Measurements from ENCODE around the gene HAND2.

Gene HAND2

DNA sequence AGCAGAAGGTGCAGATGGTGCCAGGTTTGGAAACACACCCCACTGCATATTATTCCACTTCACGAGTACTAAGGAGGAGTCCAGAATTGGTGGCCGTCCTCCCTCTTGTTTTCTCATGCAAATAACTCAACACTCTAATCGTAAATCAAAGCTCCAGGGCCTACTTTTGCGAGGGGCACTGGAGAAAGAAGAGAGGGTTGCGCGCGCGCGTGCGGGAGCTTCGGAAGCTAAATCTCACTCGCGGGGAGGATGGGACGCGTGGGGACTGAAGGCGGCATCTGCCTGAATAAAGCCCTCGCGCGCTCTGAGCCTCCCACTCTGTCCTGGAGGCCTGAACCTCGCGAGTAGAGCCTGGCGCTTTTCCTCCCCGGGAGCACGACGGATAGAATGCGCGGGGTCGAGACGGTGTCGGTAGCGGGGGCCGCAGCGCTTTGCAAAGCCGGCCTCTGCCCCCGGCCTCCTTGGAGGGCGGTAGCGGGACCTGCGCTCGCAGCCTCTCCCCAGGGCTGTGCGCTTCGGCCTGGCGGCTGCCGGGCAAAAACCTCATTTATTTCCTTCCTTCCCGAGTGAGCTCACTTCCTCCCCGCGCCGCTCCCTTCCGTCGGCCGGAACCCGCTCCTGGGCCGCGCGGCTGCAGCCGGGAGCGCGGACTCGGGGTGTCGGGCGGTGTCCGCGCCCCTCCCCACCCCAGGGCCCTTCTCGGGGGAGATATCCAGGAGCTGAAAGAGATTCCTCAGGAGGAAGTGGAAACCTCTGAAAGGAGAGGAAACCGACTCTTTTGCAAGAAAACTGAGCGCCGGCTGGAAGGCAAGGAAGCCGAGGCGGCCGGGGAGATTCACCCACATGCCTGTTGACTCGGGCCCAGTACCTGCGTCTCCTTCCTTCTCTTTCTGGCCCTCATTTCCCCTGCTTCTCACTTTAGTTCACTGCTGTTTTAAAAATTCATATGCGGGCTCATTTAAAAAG, 20.7 kb downstream of the HAND2 start:
- no peak for DNase-seq (ENCODE audit: extremely low read depth, low read depth)
- TF ChIP-seq, protein P1, sequence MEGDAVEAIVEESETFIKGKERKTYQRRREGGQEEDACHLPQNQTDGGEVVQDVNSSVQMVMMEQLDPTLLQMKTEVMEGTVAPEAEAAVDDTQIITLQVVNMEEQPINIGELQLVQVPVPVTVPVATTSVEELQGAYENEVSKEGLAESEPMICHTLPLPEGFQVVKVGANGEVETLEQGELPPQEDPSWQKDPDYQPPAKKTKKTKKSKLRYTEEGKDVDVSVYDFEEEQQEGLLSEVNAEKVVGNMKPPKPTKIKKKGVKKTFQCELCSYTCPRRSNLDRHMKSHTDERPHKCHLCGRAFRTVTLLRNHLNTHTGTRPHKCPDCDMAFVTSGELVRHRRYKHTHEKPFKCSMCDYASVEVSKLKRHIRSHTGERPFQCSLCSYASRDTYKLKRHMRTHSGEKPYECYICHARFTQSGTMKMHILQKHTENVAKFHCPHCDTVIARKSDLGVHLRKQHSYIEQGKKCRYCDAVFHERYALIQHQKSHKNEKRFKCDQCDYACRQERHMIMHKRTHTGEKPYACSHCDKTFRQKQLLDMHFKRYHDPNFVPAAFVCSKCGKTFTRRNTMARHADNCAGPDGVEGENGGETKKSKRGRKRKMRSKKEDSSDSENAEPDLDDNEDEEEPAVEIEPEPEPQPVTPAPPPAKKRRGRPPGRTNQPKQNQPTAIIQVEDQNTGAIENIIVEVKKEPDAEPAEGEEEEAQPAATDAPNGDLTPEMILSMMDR (IDR thresholded peaks at IDR 0.05; ENCODE audit: low read depth, low read length): no peak

- TF ChIP-seq, protein P1 (IDR thresholded peaks at IDR 0.05; ENCODE audit: low read depth, low read length): no peak
- no peak for DNase-seq (ENCODE audit: extremely low read depth, low read depth)
Measured at GRCh38 chr4:173508386-173509035, 21.5 kb downstream of the HAND2 start.

DNA sequence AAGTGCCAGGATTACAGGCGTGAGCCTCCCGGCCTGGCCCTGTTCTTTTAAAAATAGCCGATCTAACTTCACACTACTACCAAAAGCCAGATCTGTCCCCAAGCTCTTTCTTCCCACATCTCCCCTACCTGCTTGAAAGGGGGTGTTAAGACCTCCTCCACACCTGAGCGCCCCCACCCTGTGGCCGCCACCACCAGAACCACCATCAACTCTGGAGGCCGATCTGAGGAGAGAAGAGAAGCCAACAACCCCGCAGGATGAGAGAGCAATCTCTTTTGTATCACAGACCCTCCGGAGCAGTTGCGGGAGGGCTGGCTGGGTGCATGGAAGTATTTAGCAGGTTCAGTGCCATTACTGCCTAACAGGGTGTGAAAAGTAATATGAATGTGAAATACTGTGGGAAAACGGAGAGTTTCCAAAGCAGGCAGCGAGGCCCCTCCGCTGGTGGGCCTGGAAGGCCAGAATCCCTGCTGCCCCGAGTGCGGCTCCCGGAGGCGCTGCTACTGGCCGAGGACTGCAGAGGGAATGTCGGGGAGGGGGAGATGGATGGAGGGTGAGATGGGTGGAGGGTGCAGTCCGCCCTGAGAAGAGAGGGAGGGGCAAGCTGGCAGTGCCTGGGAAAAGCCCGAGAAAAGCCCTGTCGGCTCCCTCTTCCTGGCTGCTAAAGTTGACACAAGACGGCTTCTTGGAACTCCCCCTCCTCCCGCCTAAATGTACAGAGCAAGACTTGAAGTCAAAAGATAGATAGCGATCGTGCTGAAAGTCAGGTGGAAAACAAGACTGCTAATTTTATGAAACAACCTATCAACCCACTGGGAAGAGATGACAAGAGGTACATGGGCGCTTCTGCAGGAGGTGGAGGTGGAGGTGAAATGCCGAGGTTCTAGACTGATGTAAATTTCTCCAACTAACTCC, 22.3 kb downstream of the HAND2 start:
- TF ChIP-seq, protein P1 (IDR thresholded peaks at IDR 0.05; ENCODE audit: low read depth, low read length): no peak
- DNase-seq (ENCODE audit: extremely low read depth, low read depth): no peak

DNA sequence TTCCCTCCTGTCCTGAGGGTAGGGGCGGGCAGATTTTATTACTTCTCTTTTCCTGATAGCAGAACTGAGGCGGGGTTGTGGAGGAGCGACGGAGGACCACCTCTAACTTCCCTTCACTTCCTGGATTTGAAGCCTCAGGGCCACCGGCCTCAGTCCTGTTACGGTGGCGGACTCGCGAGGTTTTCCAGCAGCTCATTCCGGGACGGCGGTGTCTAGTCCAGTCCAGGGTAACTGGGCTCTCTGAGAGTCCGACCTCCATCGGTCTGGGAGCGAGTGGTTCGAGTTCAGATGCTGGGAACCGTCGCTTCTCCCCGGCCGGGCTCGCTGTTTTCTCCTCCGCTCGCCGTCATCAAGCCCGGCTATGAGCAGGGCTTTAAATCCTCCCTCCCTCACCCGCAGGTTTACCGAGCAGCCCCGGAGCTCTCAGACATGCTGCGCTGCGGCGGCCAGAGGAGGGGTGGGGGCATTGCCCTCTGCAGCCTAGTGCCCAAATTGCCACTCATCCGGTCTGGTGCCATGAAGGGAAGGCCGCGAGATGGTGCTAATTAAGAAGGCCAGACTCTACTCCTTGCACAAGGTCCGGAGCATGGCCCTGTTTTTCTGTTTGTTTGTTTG, 23.3 kb downstream of the HAND2 start:
- TF ChIP-seq, protein P1 (IDR thresholded peaks at IDR 0.05; ENCODE audit: low read depth, low read length): no peak
- DNase-seq (ENCODE audit: extremely low read depth, low read depth): no peak

DNA sequence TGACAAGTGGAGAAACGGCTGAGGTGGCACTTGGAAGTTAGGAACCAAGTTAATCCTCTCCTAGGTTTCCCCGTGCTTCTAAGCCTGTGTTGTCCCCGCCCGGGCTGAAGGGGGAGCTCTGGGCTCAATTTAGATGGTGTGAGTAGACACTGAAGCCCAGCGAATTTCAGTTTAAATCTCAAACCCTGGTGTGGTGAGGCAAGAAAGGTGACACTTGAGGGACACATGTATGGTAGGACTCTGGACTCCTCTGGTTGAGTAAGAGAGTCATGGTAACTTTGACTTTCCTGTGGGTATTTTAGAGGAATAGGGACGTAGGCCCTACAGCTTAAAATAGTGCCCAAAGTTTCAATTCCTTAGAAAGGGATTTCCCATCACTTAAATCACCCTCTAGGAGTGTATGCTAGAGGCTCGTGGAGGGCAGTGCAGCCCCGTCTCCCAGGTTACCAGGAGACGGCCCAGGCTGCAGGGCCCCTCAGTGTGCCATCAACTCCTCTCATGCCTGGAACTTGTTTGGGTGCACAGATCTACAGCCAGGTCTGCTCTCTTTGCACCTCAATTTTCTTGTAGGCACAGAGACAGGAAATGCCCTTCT, 24.0 kb downstream of the HAND2 start:
- TF ChIP-seq, protein P1 (IDR thresholded peaks at IDR 0.05; ENCODE audit: low read depth, low read length): peak; percentile 85
- no peak for DNase-seq (ENCODE audit: extremely low read depth, low read depth)

GRCh38 chr4:173504181-173504503, 25.9 kb downstream of the HAND2 start:
- no peak for DNase-seq (ENCODE audit: extremely low read depth, low read depth)
- TF ChIP-seq, protein P1 (IDR thresholded peaks at IDR 0.05; ENCODE audit: low read depth, low read length): no peak
